Right forelimb (tissue), 1 donor: ENCODE results near the gene GPALPP1.
"Not testable (repeated sequence)": the region's sequence is repeated elsewhere in the genome, so short reads cannot be mapped to it uniquely, and the experiment has no call there.

Experiments used
- DNase-seq: peaks from one replicate; pipeline ENCODE4 v3.0.0-alpha.2; 2018

GPALPP1 gene

GRCh38 chr13:45007823-45008222 lies 18.5 kb downstream of the GPALPP1 start:
- DNase-seq: no peak

GRCh38 chr13:45011198-45011597 lies 21.9 kb downstream of the GPALPP1 start:
- no peak for DNase-seq

- no peak for DNase-seq
Observed at GRCh38 chr13:45015300-45015699, 26.0 kb downstream of the GPALPP1 start.

- no peak for DNase-seq
Observed at GRCh38 chr13:45016792-45017425, 27.6 kb downstream of the GPALPP1 start.

GRCh38 chr13:45019981-45020380 lies 30.6 kb downstream of the GPALPP1 start:
- DNase-seq: not testable (repeated sequence)

GRCh38 chr13:45021250-45021649 lies 31.9 kb downstream of the GPALPP1 start:
- no peak for DNase-seq

- DNase-seq: no peak
Observed at GRCh38 chr13:45024847-45025246, 35.5 kb downstream of the GPALPP1 start.

- DNase-seq: no peak
Observed at GRCh38 chr13:45034342-45034741, 45.0 kb downstream of the GPALPP1 start.

GRCh38 chr13:45036206-45036605 lies 46.9 kb downstream of the GPALPP1 start:
- no peak for DNase-seq

- no peak for DNase-seq
Observed at GRCh38 chr13:45040173-45040572, 50.8 kb downstream of the GPALPP1 start.

- no peak for DNase-seq
Observed at GRCh38 chr13:45040622-45041021, 51.3 kb downstream of the GPALPP1 start.

- no peak for DNase-seq
Observed at GRCh38 chr13:45042539-45042938, 53.2 kb downstream of the GPALPP1 start.

- DNase-seq: no peak
Observed at GRCh38 chr13:45046445-45046844, 57.1 kb downstream of the GPALPP1 start.

GRCh38 chr13:45047394-45048310 lies 58.3 kb downstream of the GPALPP1 start:
- DNase-seq: peak; percentile 85

- DNase-seq: no peak
Observed at GRCh38 chr13:45048890-45049407, 59.6 kb downstream of the GPALPP1 start.

GRCh38 chr13:45049478-45049877 lies 60.1 kb downstream of the GPALPP1 start:
- DNase-seq: no peak

- no peak for DNase-seq
Observed at GRCh38 chr13:45051315-45051714, 62.0 kb downstream of the GPALPP1 start.

GRCh38 chr13:45055198-45055901 lies 66.0 kb downstream of the GPALPP1 start:
- DNase-seq: no peak

- DNase-seq: no peak
Observed at GRCh38 chr13:45055902-45056648, 66.7 kb downstream of the GPALPP1 start.

- DNase-seq: no peak
Observed at GRCh38 chr13:45060062-45060461, 70.7 kb downstream of the GPALPP1 start.

GRCh38 chr13:45063261-45063860 lies 74.0 kb downstream of the GPALPP1 start:
- no peak for DNase-seq

GRCh38 chr13:45063889-45064288 lies 74.6 kb downstream of the GPALPP1 start:
- not testable (repeated sequence) for DNase-seq
